H9 (cell line): Measurements from ENCODE around the gene GPR42. TPM values are rescaled to one million over a fixed set of nuclear protein-coding genes. Genes with fewer than 3 reads are reported as not detected.

Experiments
- DNase-seq: peaks from one replicate; pipeline ENCODE4 v3.0.0-alpha.2; 2017
- H2AFZ ChIP-seq: one replicate; pipeline ENCODE4 v1.6.1; 2013; ENCODE audit warnings: mild to moderate bottlenecking, low read length, control low read depth, moderate library complexity
- H2AK5ac ChIP-seq: 2 replicates; pipeline ENCODE4 v1.6.1; 2013; ENCODE audit warnings: low read length, control low read depth, mixed read lengths; ENCODE audit not compliant: insufficient read length
- H2BK120ac ChIP-seq: one replicate; pipeline ENCODE4 v1.6.1; 2013; ENCODE audit warnings: low read depth, mild to moderate bottlenecking, low read length, control low read depth, inconsistent platforms; ENCODE audit not compliant: poor library complexity, severe bottlenecking
- H2BK12ac ChIP-seq: 2 replicates; pipeline ENCODE4 v1.6.1; 2013; ENCODE audit warnings: low read length, control low read depth, mixed read lengths, low read depth; ENCODE audit not compliant: insufficient read length
- H2BK15ac ChIP-seq: 2 replicates; pipeline ENCODE4 v1.6.1; 2013; ENCODE audit warnings: low read depth, low read length, control low read depth
- H2BK20ac ChIP-seq: one replicate; pipeline ENCODE4 v1.6.1; 2013; ENCODE audit warnings: low read depth, mild to moderate bottlenecking, low read length, control low read depth, inconsistent platforms; ENCODE audit not compliant: poor library complexity, severe bottlenecking
- H2BK5ac ChIP-seq: 2 replicates; pipeline ENCODE4 v1.6.1; 2013; ENCODE audit warnings: low read length, control low read depth, mixed read lengths; ENCODE audit not compliant: insufficient read length
- H3K14ac ChIP-seq: 2 replicates; pipeline ENCODE4 v1.6.1; 2013; ENCODE audit warnings: low read length, control low read depth; ENCODE audit not compliant: insufficient read depth
- H3K18ac ChIP-seq: 2 replicates; pipeline ENCODE4 v1.6.1; 2013; ENCODE audit warnings: low read depth, mild to moderate bottlenecking, mixed read lengths, low read length, control low read depth; ENCODE audit not compliant: insufficient read length
- H3K23ac ChIP-seq: 2 replicates; pipeline ENCODE4 v1.6.1; 2013; ENCODE audit warnings: low read length, control low read depth, mixed read lengths, low read depth; ENCODE audit not compliant: insufficient read length
- H3K23me2 ChIP-seq: 2 replicates; pipeline ENCODE4 v1.6.1; 2013; ENCODE audit warnings: low read depth, mild to moderate bottlenecking, mixed read lengths, low read length, control low read depth; ENCODE audit not compliant: insufficient read length, poor library complexity, severe bottlenecking
- H3K27ac ChIP-seq: 2 replicates; pipeline ENCODE4 v1.5.1; 2013; ENCODE audit warnings: low read length, control low read depth, mixed read lengths, low read depth; ENCODE audit not compliant: insufficient read length
- H3K27me3 ChIP-seq: 2 replicates; pipeline ENCODE4 v1.6.1; 2013; ENCODE audit warnings: low read length, control low read depth, inconsistent platforms; ENCODE audit not compliant: insufficient read depth
- H3K4ac ChIP-seq: 2 replicates; pipeline ENCODE4 v1.6.1; 2013; ENCODE audit warnings: low read depth, mild to moderate bottlenecking, control low read depth, inconsistent platforms, low read length, moderate library complexity
- H3K4me1 ChIP-seq: 2 replicates; pipeline ENCODE4 v1.6.1; 2013; ENCODE audit warnings: low read length, control low read depth, inconsistent platforms; ENCODE audit not compliant: insufficient read depth
- H3K4me2 ChIP-seq: 2 replicates; pipeline ENCODE4 v1.6.1; 2013; ENCODE audit warnings: low read length, control low read depth, mixed read lengths; ENCODE audit not compliant: insufficient read length, insufficient read depth
- H3K56ac ChIP-seq: 2 replicates; pipeline ENCODE4 v1.6.1; 2013; ENCODE audit warnings: low read depth, mild to moderate bottlenecking, mixed read lengths, low read length, control low read depth; ENCODE audit not compliant: insufficient read length
- H3K79me1 ChIP-seq: 2 replicates; pipeline ENCODE4 v1.6.1; 2013; ENCODE audit warnings: low read depth, mild to moderate bottlenecking, moderate library complexity, low read length, control low read depth, inconsistent platforms; ENCODE audit not compliant: insufficient read depth, poor library complexity, severe bottlenecking
- H3K79me2 ChIP-seq: 2 replicates; pipeline ENCODE4 v1.6.1; 2013; ENCODE audit warnings: low read length, control low read depth, inconsistent platforms; ENCODE audit not compliant: insufficient read depth
- H3K9ac ChIP-seq: 2 replicates; pipeline ENCODE4 v1.6.1; 2013; ENCODE audit warnings: low read length, control low read depth, mixed read lengths; ENCODE audit not compliant: insufficient read length; ENCODE audit errors: extremely low read depth
- H3K9me3 ChIP-seq: one replicate; pipeline ENCODE4 v1.6.1; 2013; ENCODE audit warnings: low read depth, low read length, inconsistent platforms; ENCODE audit not compliant: control insufficient read depth
- H3T11ph ChIP-seq: one replicate; pipeline ENCODE4 v1.6.1; 2013; ENCODE audit warnings: mild to moderate bottlenecking, low read length, control low read depth, inconsistent platforms
- H4K20me1 ChIP-seq: one replicate; pipeline ENCODE4 v1.6.1; 2013; ENCODE audit not compliant: control insufficient read depth, insufficient read length, insufficient read depth
- H4K5ac ChIP-seq: 2 replicates; pipeline ENCODE4 v1.6.1; 2013; ENCODE audit warnings: low read depth, mild to moderate bottlenecking, mixed read lengths, low read length, control low read depth; ENCODE audit not compliant: insufficient read length
- H4K8ac ChIP-seq: replicated peaks from 2 replicates; pipeline ENCODE4 v1.6.1; 2013; ENCODE audit warnings: low read length, control low read depth, mixed read lengths, low read depth; ENCODE audit not compliant: insufficient read length
- H4K91ac ChIP-seq: 2 replicates; pipeline ENCODE4 v1.6.1; 2013; ENCODE audit warnings: low read depth, mild to moderate bottlenecking, moderate library complexity, mixed read lengths, low read length, control low read depth; ENCODE audit not compliant: insufficient read length
- H3K27ac Mint-ChIP-seq, 3 experiments: 2 replicates in 2 of 3; 3 replicates in 1 of 3; pipeline ENCODE4 v1.8.0; 2020 to 2021; ENCODE audit warnings: mixed read lengths in 3 of 3, mild to moderate bottlenecking in 1 of 3, moderate library complexity in 1 of 3
- H3K27me3 Mint-ChIP-seq: 2 replicates; pipeline ENCODE4 v1.8.0; 2021; ENCODE audit warnings: low read depth, mild to moderate bottlenecking, moderate library complexity, mixed read lengths
- H3K36me3 Mint-ChIP-seq, 3 experiments: 2 replicates in 2 of 3; 3 replicates in 1 of 3; pipeline ENCODE4 v1.8.0; 2020 to 2021; ENCODE audit warnings: low read depth in 3 of 3, mixed read lengths in 3 of 3; ENCODE audit not compliant: insufficient read depth in 1 of 3
- H3K4me1 Mint-ChIP-seq, 2 experiments: 2 replicates each; pipeline ENCODE4 v1.8.0; 2020; ENCODE audit warnings: mixed read lengths in 2 of 2
- H3K4me3 Mint-ChIP-seq, 2 experiments: 2 replicates in 1 of 2; 3 replicates in 1 of 2; pipeline ENCODE4 v1.8.0; 2020 to 2021; ENCODE audit warnings: mild to moderate bottlenecking in 2 of 2, mixed read lengths in 2 of 2, moderate library complexity in 1 of 2
- H3K9me3 Mint-ChIP-seq, 2 experiments: 2 replicates in 1 of 2; 3 replicates in 1 of 2; pipeline ENCODE4 v1.8.0; 2020; ENCODE audit warnings: mild to moderate bottlenecking in 2 of 2, mixed read lengths in 2 of 2, moderate library complexity in 1 of 2
- WGBS: extraction: QIAGEN DNeasy Blood & Tissue Kit; methylation state at CpG from one replicate; pipeline ENCODE4 v1.1.7; 2013; ENCODE audit warnings: missing lambda C conversion rate, low lambda C conversion rate, mixed read lengths; ENCODE audit not compliant: insufficient read length; ENCODE audit errors: extremely low coverage; 5-methylcytosine and 5-hydroxymethylcytosine counted together
- total RNA-seq: library from RNA; stranded (reverse); gene quantifications from 2 replicates; pipeline ENCODE4 v1.2.1, GENCODE V29; 2021
- TF ChIP-seq, protein P1 (sequence below): fragments of 200-600 bp; sonication (generic); conservative IDR thresholded peaks from 3 replicates; pipeline ENCODE4 v1.8.0; 2021; ENCODE audit warnings: antibody characterized with exemption, mild to moderate bottlenecking

The GPR42 gene
- total RNA-seq, 1 experiment from 2014 or later = not detected

DNA sequence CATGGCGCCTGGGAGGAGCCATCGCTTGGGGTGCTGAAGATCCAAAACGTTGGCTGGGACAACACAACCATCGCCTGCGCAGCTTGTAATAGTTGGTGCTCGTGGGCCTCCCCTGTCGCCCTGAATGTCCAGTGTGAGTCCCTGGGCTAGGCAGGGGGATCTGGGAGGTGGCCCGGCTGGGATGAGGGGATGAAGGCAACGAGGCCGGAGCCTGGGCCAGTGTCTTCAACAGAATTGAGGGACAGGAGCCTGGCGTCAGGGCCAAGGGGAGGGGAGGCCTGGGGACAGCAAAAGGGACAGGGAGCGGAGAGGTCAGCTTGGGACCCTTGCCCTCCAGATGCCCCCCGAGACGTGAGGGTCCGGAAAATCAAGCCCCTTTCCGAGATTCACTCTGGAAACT, 29.9 kb upstream of the GPR42 start:
- Mint-ChIP-seq H3K36me3 (no peaks in the 10 kb centered on the region), H3K27ac (no peak overlapping the region), H3K4me3 (no peak overlapping the region), H3K9me3 (no peaks in the 10 kb centered on the region), H3K4me1 (peaks cover 0 to 4% of the 10 kb centered on the region in 2 experiments; a peak in 2 of 4 replicates), H3K27me3 (peaks cover 11% of the 10 kb centered on the region)
- Histone ChIP-seq H3K27ac (no peak overlapping the region), H4K20me1 (no peaks in the 10 kb centered on the region), H2BK5ac (no peak overlapping the region), H3K9me3 (no peaks in the 10 kb centered on the region), H3K9ac (no peak overlapping the region), H3T11ph (no peak overlapping the region), H3K79me1 (no peaks in the 10 kb centered on the region), H3K4me2 (no peak overlapping the region), H3K23me2 (no peaks in the 10 kb centered on the region), H4K5ac (no peak overlapping the region), H3K27me3 (no peaks in the 10 kb centered on the region), H2AK5ac (no peak overlapping the region), H2AFZ (no peak overlapping the region), H2BK15ac (no peak overlapping the region), H2BK20ac (no peak overlapping the region), H3K14ac (no peak overlapping the region), H3K4ac (no peak overlapping the region), H3K23ac (no peak overlapping the region), H4K91ac (no peak overlapping the region), H3K56ac (no peak overlapping the region), H3K4me1 (no peaks in the 10 kb centered on the region), H2BK12ac (no peak overlapping the region), H2BK120ac (no peak overlapping the region), H3K79me2 (no peaks in the 10 kb centered on the region), H3K18ac (no peak overlapping the region), H4K8ac (no peak overlapping the region)
- TF ChIP-seq, protein P1, sequence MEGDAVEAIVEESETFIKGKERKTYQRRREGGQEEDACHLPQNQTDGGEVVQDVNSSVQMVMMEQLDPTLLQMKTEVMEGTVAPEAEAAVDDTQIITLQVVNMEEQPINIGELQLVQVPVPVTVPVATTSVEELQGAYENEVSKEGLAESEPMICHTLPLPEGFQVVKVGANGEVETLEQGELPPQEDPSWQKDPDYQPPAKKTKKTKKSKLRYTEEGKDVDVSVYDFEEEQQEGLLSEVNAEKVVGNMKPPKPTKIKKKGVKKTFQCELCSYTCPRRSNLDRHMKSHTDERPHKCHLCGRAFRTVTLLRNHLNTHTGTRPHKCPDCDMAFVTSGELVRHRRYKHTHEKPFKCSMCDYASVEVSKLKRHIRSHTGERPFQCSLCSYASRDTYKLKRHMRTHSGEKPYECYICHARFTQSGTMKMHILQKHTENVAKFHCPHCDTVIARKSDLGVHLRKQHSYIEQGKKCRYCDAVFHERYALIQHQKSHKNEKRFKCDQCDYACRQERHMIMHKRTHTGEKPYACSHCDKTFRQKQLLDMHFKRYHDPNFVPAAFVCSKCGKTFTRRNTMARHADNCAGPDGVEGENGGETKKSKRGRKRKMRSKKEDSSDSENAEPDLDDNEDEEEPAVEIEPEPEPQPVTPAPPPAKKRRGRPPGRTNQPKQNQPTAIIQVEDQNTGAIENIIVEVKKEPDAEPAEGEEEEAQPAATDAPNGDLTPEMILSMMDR = no peak
- WGBS = no CpG with 5 or more reads among the region's 16 CpGs
- no peak for DNase-seq
